Ishikawa (cell line): Measurements from ENCODE around the gene RAG2.

Experiments used
- CEBPB ChIP-seq: IDR thresholded peaks from 2 replicates; pipeline ENCODE4 v1.6.1; 2012
- CREB1 ChIP-seq: IDR thresholded peaks from 2 replicates; pipeline ENCODE4 v1.6.1; 2012; ENCODE audit warnings: low read depth
- EGR1 ChIP-seq: IDR thresholded peaks from 2 replicates; pipeline ENCODE4 v1.6.1; 2012
- EP300 ChIP-seq: IDR thresholded peaks from 2 replicates; pipeline ENCODE4 v1.6.1; 2012; ENCODE audit warnings: borderline replicate concordance
- FOXM1 ChIP-seq: IDR thresholded peaks from 2 replicates; pipeline ENCODE4 v1.6.1; 2012; ENCODE audit warnings: low read depth, borderline replicate concordance
- NFIC ChIP-seq: IDR thresholded peaks from 2 replicates; pipeline ENCODE4 v1.6.1; 2012
- RAD21 ChIP-seq: IDR thresholded peaks from 2 replicates; pipeline ENCODE4 v1.6.1; 2012; ENCODE audit warnings: low read depth
- TAF1 ChIP-seq: IDR thresholded peaks from 2 replicates; pipeline ENCODE4 v1.6.1; 2012; ENCODE audit warnings: low read depth, mild to moderate bottlenecking
- TCF12 ChIP-seq: IDR thresholded peaks from 2 replicates; pipeline ENCODE4 v1.6.1; 2012; ENCODE audit warnings: low read depth
- TEAD4 ChIP-seq: IDR thresholded peaks from 2 replicates; pipeline ENCODE4 v1.6.1; 2012
- YY1 ChIP-seq: IDR thresholded peaks from 2 replicates; pipeline ENCODE4 v1.6.1; 2012; ENCODE audit warnings: low read depth
- ZBTB7A ChIP-seq: IDR thresholded peaks from 2 replicates; pipeline ENCODE4 v1.6.1; 2012; ENCODE audit warnings: low read depth
- TF ChIP-seq, protein P1 (sequence below): IDR thresholded peaks from 2 replicates; pipeline ENCODE4 v1.6.1; 2012
- TF ChIP-seq, protein P2 (sequence below): IDR thresholded peaks from 2 replicates; pipeline ENCODE4 v1.6.1; 2012; ENCODE audit warnings: low read depth, mild to moderate bottlenecking

DNA sequence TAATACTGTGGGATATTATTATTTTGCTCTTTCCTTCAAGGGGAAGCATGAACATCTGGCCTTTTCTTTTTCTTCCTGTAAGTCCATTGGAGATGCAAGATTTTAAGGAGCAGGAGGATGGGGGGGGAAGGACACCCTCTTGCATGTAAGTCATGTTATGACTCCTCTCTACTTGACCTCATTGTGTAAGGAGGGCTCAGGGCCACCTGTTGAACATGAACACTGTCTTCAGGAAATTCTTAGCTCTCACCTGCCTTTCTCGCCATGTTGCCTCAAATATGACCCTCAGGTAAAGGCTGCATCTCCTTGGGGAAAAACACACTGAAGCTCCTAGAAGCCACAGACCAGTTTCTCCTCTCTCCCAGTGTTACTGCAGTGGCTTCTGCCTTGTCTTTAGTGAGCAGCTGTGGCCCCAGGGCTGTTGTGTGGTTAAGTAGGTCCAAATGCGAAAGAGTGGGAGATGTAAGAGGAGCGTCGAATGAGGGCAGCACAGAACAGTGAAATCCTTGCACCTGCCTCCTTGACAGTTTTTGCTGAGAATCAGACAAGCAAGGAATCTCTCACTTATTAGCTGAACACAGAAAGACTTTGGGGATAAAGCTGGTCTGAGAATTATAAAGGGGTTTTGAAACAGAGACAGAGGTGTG lies 31.5 kb downstream of the RAG2 start:
- no peak for TF ChIP-seq TCF12
- TF ChIP-seq TAF1: no peak
- TF ChIP-seq EP300: no peak
- TF ChIP-seq RAD21: no peak
- no peak for TF ChIP-seq NFIC
- TF ChIP-seq, protein P1, sequence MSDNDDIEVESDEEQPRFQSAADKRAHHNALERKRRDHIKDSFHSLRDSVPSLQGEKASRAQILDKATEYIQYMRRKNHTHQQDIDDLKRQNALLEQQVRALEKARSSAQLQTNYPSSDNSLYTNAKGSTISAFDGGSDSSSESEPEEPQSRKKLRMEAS: no peak
- TF ChIP-seq CREB1: no peak
- no peak for TF ChIP-seq FOXM1
- TF ChIP-seq CEBPB: no peak
- no peak for TF ChIP-seq YY1
- TF ChIP-seq EGR1: no peak
- TF ChIP-seq, protein P2, sequence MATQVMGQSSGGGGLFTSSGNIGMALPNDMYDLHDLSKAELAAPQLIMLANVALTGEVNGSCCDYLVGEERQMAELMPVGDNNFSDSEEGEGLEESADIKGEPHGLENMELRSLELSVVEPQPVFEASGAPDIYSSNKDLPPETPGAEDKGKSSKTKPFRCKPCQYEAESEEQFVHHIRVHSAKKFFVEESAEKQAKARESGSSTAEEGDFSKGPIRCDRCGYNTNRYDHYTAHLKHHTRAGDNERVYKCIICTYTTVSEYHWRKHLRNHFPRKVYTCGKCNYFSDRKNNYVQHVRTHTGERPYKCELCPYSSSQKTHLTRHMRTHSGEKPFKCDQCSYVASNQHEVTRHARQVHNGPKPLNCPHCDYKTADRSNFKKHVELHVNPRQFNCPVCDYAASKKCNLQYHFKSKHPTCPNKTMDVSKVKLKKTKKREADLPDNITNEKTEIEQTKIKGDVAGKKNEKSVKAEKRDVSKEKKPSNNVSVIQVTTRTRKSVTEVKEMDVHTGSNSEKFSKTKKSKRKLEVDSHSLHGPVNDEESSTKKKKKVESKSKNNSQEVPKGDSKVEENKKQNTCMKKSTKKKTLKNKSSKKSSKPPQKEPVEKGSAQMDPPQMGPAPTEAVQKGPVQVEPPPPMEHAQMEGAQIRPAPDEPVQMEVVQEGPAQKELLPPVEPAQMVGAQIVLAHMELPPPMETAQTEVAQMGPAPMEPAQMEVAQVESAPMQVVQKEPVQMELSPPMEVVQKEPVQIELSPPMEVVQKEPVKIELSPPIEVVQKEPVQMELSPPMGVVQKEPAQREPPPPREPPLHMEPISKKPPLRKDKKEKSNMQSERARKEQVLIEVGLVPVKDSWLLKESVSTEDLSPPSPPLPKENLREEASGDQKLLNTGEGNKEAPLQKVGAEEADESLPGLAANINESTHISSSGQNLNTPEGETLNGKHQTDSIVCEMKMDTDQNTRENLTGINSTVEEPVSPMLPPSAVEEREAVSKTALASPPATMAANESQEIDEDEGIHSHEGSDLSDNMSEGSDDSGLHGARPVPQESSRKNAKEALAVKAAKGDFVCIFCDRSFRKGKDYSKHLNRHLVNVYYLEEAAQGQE: no peak
- no peak for TF ChIP-seq TEAD4
- TF ChIP-seq ZBTB7A: no peak
